HG03521 (cell line): ENCODE measurements around the gene ABCG1.

ENCODE experiments used
- ATAC-seq: cut with Tn5 transposase; IDR thresholded peaks from one replicate; pipeline ENCODE4 v1.9.1; 2021; ENCODE audit warnings: mild to moderate bottlenecking, moderate library complexity; ENCODE audit not compliant: unreplicated experiment

Gene ABCG1

GRCh38 chr21:42343101-42343500, 124.2 kb downstream of the ABCG1 start:
- no peak for ATAC-seq

GRCh38 chr21:42343556-42343955, 124.6 kb downstream of the ABCG1 start:
- ATAC-seq: no peak

GRCh38 chr21:42343963-42344510, 125.1 kb downstream of the ABCG1 start:
- ATAC-seq: no peak

- no peak for ATAC-seq
These were observed 125.7 kb downstream of the ABCG1 start for GRCh38 chr21:42344631-42345030.

GRCh38 chr21:42346441-42346840, 127.5 kb downstream of the ABCG1 start:
- ATAC-seq: no peak
